K562 (cell line): ENCODE data around the gene ZNRF1. TPM values are rescaled to one million over a fixed set of nuclear protein-coding genes. Genes with fewer than 3 reads are reported as not detected.
A peak's percentile ranks its signal among the peaks of the same experiment; 100 is the strongest.

Experiments
- ARHGAP35 ChIP-seq: fragments of 450-650 bp; IDR thresholded peaks from 2 replicates; pipeline ENCODE4 v1.6.1; 2018; ENCODE audit not compliant: partially characterized antibody
- CBX1 ChIP-seq: sonication (generic); IDR thresholded peaks from 2 replicates; pipeline ENCODE4 v1.6.1; 2016; ENCODE audit warnings: antibody characterized with exemption, low read depth, mild to moderate bottlenecking
- ELF4 ChIP-seq: fragments of 450-650 bp; formaldehyde crosslinking; IDR thresholded peaks from 2 replicates; pipeline ENCODE4 v1.4.0; 2022; ENCODE audit warnings: missing genetic modification characterization
- GABPB1 ChIP-seq: sonication (generic); formaldehyde crosslinking; IDR thresholded peaks from 2 replicates; pipeline ENCODE4 v1.8.0; 2022; ENCODE audit warnings: mild to moderate bottlenecking, missing genetic modification reagents
- NFIC ChIP-seq: fragments of 450-650 bp; IDR thresholded peaks from 2 replicates; pipeline ENCODE4 v1.6.1; 2017; ENCODE audit warnings: mild to moderate bottlenecking, inconsistent platforms
- POLR2A ChIP-seq: fragments of 450-650 bp; conservative IDR thresholded peaks from 2 replicates; pipeline ENCODE4 v1.6.1; 2016
- RBM17 ChIP-seq: fragments of 200-400 bp; formaldehyde crosslinking; IDR thresholded peaks from 2 replicates; pipeline ENCODE4 v1.6.1; 2017; ENCODE audit warnings: low read depth, mild to moderate bottlenecking, low read length, borderline replicate concordance
- TAF1 ChIP-seq: IDR thresholded peaks from 2 replicates; pipeline ENCODE4 v1.6.1; 2011; ENCODE audit warnings: mild to moderate bottlenecking, low read length, moderate library complexity; ENCODE audit not compliant: insufficient read depth, control insufficient read depth, severe bottlenecking; ENCODE audit errors: extremely low read depth
- TRIM24 ChIP-seq, 2 experiments: fragments of 450-650 bp; IDR thresholded peaks; 2 replicates each; pipeline ENCODE4 v1.6.1; 2016
- ZC3H8 ChIP-seq: fragments of 450-650 bp; IDR thresholded peaks from 2 replicates; pipeline ENCODE4 v1.6.1; 2017
- ZNF586 ChIP-seq: fragments of 450-650 bp; formaldehyde crosslinking; conservative IDR thresholded peaks from 2 replicates; pipeline ENCODE4 v1.4.0; 2020; ENCODE audit warnings: mild to moderate bottlenecking, moderate library complexity
- polyA plus RNA-seq, 8 experiments: library from polyadenylated mRNA; depleted of rRNA in 4 of 8; stranded (reverse) in 5 of 8; unstranded in 3 of 8; fragments of >200 nt; fragmentation: Nextera tagmentation in 2 of 8; fragmentation: Illumina TruSeq in 1 of 8; extraction: Ambion mirVana in 2 of 8; extraction: Trizol in 1 of 8; gene quantifications; 2 replicates each; pipeline versions ENCODE4 v1.2.1 to v1.2.3, GENCODE V29; 2011 to 2014; ENCODE audit warnings: inconsistent platforms in 1 of 8, missing spikeins in 1 of 8
- total RNA-seq, 7 experiments: library from RNA; depleted of rRNA in 6 of 7; stranded (reverse); fragments of >200 nt in 6 of 7; fragmentation: Illumina TruSeq in 2 of 7; extraction: Trizol in 2 of 7; gene quantifications; 2 replicates each; pipeline versions ENCODE4 v1.2.1 to v1.2.3, GENCODE V29; 2011 to 2021; ENCODE audit warnings: low replicate concordance in 1 of 7
- TF ChIP-seq, protein P1 (sequence below): fragments of 450-650 bp; IDR thresholded peaks from 2 replicates; pipeline ENCODE4 v1.6.1; 2016; ENCODE audit warnings: mild to moderate bottlenecking, moderate library complexity
- TF ChIP-seq, protein P2 (sequence below): fragments of 450-650 bp; formaldehyde crosslinking; IDR thresholded peaks from 2 replicates; pipeline ENCODE4 v1.4.0; 2020; ENCODE audit warnings: mild to moderate bottlenecking, moderate library complexity

The ZNRF1 gene
- total and polyA plus RNA-seq, 9 of the 15 experiments (the other 6 are each of a cell fraction or from before 2014, with no cell fraction given), result 9.5 to 37.7 (median 20.0) TPM

DNA sequence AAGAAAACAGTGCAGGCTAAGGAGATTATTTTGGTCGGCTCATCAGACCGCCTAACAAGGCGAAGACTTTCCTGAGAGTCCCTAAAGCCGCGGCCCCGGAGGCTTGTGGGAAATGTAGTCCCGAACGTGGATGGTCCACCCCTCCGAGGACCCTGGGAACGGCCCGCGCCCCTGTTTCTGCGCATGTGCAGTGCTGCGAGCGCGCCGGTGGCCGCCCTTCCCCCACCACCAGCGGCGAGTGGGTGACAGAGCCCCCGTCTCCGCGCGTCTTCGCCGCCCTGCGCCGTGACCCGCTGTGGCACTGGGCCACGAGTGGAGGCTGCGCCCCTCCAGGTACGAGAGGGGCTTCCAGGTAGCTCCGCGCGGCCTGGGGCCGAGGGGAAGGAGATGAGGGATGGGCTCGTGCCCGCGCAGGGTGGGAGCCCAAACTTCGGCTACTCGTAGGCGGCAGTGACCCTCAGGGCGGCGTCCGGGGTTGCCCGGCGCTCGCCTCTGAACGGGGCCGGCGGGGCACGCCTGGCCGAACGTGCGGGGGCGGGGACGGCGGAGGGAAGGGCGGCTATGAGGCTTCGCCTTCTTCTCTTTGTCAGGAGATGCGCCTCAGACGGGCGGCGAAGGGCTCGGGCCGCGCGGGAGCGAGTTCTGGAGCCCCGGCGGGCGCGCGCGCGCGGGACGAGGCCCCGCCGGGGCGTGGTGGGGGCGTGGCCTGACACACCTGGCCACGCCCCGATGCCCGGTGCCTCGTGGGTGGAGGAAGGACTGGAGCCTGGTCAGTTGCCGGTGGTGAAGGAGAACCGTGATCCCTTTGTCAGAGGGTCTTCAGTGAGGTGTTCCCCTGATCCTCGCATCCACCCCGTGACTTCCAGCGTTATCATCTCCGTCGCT, 149.7 kb downstream of the ZNRF1 start, which contains the start of gene ZFP1 (continued):
- TF ChIP-seq, protein P1, sequence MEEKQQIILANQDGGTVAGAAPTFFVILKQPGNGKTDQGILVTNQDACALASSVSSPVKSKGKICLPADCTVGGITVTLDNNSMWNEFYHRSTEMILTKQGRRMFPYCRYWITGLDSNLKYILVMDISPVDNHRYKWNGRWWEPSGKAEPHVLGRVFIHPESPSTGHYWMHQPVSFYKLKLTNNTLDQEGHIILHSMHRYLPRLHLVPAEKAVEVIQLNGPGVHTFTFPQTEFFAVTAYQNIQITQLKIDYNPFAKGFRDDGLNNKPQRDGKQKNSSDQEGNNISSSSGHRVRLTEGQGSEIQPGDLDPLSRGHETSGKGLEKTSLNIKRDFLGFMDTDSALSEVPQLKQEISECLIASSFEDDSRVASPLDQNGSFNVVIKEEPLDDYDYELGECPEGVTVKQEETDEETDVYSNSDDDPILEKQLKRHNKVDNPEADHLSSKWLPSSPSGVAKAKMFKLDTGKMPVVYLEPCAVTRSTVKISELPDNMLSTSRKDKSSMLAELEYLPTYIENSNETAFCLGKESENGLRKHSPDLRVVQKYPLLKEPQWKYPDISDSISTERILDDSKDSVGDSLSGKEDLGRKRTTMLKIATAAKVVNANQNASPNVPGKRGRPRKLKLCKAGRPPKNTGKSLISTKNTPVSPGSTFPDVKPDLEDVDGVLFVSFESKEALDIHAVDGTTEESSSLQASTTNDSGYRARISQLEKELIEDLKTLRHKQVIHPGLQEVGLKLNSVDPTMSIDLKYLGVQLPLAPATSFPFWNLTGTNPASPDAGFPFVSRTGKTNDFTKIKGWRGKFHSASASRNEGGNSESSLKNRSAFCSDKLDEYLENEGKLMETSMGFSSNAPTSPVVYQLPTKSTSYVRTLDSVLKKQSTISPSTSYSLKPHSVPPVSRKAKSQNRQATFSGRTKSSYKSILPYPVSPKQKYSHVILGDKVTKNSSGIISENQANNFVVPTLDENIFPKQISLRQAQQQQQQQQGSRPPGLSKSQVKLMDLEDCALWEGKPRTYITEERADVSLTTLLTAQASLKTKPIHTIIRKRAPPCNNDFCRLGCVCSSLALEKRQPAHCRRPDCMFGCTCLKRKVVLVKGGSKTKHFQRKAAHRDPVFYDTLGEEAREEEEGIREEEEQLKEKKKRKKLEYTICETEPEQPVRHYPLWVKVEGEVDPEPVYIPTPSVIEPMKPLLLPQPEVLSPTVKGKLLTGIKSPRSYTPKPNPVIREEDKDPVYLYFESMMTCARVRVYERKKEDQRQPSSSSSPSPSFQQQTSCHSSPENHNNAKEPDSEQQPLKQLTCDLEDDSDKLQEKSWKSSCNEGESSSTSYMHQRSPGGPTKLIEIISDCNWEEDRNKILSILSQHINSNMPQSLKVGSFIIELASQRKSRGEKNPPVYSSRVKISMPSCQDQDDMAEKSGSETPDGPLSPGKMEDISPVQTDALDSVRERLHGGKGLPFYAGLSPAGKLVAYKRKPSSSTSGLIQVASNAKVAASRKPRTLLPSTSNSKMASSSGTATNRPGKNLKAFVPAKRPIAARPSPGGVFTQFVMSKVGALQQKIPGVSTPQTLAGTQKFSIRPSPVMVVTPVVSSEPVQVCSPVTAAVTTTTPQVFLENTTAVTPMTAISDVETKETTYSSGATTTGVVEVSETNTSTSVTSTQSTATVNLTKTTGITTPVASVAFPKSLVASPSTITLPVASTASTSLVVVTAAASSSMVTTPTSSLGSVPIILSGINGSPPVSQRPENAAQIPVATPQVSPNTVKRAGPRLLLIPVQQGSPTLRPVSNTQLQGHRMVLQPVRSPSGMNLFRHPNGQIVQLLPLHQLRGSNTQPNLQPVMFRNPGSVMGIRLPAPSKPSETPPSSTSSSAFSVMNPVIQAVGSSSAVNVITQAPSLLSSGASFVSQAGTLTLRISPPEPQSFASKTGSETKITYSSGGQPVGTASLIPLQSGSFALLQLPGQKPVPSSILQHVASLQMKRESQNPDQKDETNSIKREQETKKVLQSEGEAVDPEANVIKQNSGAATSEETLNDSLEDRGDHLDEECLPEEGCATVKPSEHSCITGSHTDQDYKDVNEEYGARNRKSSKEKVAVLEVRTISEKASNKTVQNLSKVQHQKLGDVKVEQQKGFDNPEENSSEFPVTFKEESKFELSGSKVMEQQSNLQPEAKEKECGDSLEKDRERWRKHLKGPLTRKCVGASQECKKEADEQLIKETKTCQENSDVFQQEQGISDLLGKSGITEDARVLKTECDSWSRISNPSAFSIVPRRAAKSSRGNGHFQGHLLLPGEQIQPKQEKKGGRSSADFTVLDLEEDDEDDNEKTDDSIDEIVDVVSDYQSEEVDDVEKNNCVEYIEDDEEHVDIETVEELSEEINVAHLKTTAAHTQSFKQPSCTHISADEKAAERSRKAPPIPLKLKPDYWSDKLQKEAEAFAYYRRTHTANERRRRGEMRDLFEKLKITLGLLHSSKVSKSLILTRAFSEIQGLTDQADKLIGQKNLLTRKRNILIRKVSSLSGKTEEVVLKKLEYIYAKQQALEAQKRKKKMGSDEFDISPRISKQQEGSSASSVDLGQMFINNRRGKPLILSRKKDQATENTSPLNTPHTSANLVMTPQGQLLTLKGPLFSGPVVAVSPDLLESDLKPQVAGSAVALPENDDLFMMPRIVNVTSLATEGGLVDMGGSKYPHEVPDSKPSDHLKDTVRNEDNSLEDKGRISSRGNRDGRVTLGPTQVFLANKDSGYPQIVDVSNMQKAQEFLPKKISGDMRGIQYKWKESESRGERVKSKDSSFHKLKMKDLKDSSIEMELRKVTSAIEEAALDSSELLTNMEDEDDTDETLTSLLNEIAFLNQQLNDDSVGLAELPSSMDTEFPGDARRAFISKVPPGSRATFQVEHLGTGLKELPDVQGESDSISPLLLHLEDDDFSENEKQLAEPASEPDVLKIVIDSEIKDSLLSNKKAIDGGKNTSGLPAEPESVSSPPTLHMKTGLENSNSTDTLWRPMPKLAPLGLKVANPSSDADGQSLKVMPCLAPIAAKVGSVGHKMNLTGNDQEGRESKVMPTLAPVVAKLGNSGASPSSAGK, result no peak
- peak; percentile 83 for TF ChIP-seq POLR2A
- TF ChIP-seq CBX1, result no peak
- TF ChIP-seq NFIC, result peak; percentile 70
- TF ChIP-seq, protein P2, sequence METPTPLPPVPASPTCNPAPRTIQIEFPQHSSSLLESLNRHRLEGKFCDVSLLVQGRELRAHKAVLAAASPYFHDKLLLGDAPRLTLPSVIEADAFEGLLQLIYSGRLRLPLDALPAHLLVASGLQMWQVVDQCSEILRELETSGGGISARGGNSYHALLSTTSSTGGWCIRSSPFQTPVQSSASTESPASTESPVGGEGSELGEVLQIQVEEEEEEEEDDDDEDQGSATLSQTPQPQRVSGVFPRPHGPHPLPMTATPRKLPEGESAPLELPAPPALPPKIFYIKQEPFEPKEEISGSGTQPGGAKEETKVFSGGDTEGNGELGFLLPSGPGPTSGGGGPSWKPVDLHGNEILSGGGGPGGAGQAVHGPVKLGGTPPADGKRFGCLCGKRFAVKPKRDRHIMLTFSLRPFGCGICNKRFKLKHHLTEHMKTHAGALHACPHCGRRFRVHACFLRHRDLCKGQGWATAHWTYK (CRISPR knock-in tag), result peak; percentile 72; the same call in 1 of the 2 replicates
- TF ChIP-seq ZNF586 (CRISPR knock-in tag), result no peak
- peak in 1 of 2 experiments; percentile 46; a peak in 2 of 4 replicates for TF ChIP-seq TRIM24 (IDR thresholded peaks at IDR 0.05)
- no peak for TF ChIP-seq RBM17
- TF ChIP-seq ARHGAP35, result no peak
- peak; percentile 83 for TF ChIP-seq GABPB1 (CRISPR knock-in tag)
- TF ChIP-seq ZC3H8, result no peak
- TF ChIP-seq ELF4 (CRISPR knock-in tag), result no peak
- TF ChIP-seq TAF1, result peak; percentile 24
